HL-60 (cell line): ENCODE data around the gene HLA-DPA1.

ENCODE experiments used
- DNase-seq, 2 experiments: peaks; one replicate each; pipeline ENCODE4 v3.0.0-alpha.2; 2010 to 2020; ENCODE audit warnings: low read depth in 1 of 2, low spot score in 1 of 2
- H3K27ac ChIP-seq: fragments of 250-450 bp; sonication (Bioruptor Pico); replicated peaks from 2 replicates; pipeline ENCODE4 v1.5.1; 2020; ENCODE audit warnings: mild to moderate bottlenecking, moderate library complexity
- H3K27me3 ChIP-seq: fragments of 250-450 bp; sonication (Bioruptor Pico); 2 replicates; pipeline ENCODE4 v1.5.1; 2021; ENCODE audit warnings: mild to moderate bottlenecking, moderate library complexity; ENCODE audit not compliant: insufficient read depth, poor library complexity, severe bottlenecking
- H3K4me3 ChIP-seq: replicated peaks from 2 replicates; pipeline ENCODE4 v1.5.1; 2011; ENCODE audit warnings: mild to moderate bottlenecking, control low read depth, low read length; ENCODE audit not compliant: insufficient read depth
- GABPA ChIP-seq: IDR thresholded peaks from 2 replicates; pipeline ENCODE4 v1.6.1; 2012; ENCODE audit warnings: low read depth
- POLR2AphosphoS5 ChIP-seq: IDR thresholded peaks from 2 replicates; pipeline ENCODE4 v1.6.1; 2012; ENCODE audit warnings: low read depth
- SPI1 ChIP-seq: IDR thresholded peaks from 2 replicates; pipeline ENCODE4 v1.6.1; 2012; ENCODE audit warnings: low read depth, mild to moderate bottlenecking, borderline replicate concordance
- TF ChIP-seq, protein P1 (sequence below): IDR thresholded peaks from one replicate; pipeline ENCODE4 v1.5.1; 2011; ENCODE audit warnings: low read length, control low read depth, inconsistent platforms; ENCODE audit not compliant: insufficient read depth
- TF ChIP-seq, protein P2 (sequence below): IDR thresholded peaks from 2 replicates; pipeline ENCODE4 v1.6.1; 2012; ENCODE audit warnings: low read depth; ENCODE audit not compliant: insufficient replicate concordance

Gene HLA-DPA1

DNA sequence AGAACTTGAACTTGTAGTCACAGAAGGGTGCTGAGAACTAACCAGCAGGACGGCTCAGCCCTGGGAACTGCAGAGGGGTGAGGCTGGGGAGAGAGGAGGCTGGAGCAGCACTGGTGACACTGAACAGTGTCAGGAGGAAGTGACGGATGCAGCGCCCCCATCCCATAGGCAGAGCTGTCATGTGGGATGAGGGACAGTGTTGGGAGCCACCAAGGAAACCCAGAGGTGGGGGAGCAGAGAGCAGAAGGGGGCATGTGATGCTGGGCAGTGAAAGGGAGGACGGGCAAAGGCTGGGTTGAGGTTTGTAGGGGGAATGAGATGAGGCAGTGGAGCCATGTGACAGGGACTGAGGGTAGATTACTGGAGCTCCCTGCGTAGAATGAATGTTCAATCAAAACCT lies 4.5 kb upstream of the HLA-DPA1 start:
- H3K27ac ChIP-seq = no peak overlapping the region

DNA sequence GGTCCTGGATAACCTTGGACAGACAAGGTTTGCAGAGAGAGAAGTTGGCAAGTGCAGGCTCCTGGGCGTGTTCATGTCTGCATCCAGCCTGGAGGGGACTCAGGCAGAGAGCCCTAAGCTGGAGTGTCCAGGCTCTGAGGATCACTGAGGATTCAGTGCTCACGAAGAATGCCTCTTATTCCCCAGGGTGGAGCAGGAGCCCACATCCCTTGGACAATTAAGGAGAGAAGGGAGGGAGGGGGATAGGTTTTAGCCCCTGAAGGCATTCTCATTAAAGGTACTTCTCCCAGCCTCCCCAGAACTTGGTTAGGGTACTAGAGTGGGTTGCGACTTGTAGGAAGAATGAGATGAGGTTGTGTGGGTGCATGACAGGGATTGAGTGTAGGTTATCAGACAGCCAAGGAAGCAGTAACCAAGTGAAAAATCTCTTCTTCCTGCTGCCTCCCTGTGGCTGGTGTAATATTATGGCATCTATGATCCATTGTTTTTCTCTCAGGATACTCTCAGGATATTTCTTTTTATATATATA lies 3.0 kb upstream of the HLA-DPA1 start:
- DNase-seq = no peak
- Histone ChIP-seq H3K4me3 (no peak overlapping the region), H3K27me3 (peaks cover 32% of the 10 kb centered on the region), H3K27ac (no peak overlapping the region)
- TF ChIP-seq SPI1 (no peak), POLR2AphosphoS5 (no peak), GABPA (no peak)
- TF ChIP-seq, protein P1, sequence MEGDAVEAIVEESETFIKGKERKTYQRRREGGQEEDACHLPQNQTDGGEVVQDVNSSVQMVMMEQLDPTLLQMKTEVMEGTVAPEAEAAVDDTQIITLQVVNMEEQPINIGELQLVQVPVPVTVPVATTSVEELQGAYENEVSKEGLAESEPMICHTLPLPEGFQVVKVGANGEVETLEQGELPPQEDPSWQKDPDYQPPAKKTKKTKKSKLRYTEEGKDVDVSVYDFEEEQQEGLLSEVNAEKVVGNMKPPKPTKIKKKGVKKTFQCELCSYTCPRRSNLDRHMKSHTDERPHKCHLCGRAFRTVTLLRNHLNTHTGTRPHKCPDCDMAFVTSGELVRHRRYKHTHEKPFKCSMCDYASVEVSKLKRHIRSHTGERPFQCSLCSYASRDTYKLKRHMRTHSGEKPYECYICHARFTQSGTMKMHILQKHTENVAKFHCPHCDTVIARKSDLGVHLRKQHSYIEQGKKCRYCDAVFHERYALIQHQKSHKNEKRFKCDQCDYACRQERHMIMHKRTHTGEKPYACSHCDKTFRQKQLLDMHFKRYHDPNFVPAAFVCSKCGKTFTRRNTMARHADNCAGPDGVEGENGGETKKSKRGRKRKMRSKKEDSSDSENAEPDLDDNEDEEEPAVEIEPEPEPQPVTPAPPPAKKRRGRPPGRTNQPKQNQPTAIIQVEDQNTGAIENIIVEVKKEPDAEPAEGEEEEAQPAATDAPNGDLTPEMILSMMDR = no peak
- TF ChIP-seq, protein P2, sequence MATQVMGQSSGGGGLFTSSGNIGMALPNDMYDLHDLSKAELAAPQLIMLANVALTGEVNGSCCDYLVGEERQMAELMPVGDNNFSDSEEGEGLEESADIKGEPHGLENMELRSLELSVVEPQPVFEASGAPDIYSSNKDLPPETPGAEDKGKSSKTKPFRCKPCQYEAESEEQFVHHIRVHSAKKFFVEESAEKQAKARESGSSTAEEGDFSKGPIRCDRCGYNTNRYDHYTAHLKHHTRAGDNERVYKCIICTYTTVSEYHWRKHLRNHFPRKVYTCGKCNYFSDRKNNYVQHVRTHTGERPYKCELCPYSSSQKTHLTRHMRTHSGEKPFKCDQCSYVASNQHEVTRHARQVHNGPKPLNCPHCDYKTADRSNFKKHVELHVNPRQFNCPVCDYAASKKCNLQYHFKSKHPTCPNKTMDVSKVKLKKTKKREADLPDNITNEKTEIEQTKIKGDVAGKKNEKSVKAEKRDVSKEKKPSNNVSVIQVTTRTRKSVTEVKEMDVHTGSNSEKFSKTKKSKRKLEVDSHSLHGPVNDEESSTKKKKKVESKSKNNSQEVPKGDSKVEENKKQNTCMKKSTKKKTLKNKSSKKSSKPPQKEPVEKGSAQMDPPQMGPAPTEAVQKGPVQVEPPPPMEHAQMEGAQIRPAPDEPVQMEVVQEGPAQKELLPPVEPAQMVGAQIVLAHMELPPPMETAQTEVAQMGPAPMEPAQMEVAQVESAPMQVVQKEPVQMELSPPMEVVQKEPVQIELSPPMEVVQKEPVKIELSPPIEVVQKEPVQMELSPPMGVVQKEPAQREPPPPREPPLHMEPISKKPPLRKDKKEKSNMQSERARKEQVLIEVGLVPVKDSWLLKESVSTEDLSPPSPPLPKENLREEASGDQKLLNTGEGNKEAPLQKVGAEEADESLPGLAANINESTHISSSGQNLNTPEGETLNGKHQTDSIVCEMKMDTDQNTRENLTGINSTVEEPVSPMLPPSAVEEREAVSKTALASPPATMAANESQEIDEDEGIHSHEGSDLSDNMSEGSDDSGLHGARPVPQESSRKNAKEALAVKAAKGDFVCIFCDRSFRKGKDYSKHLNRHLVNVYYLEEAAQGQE = no peak

More for the DNA sequence above, 4.5 kb upstream of the HLA-DPA1 start:
- TF ChIP-seq, protein P2 = no peak
- TF ChIP-seq POLR2AphosphoS5 (no peak), SPI1 (no peak), GABPA (no peak)
- peaks cover 28% of the 10 kb centered on the region for H3K27me3 ChIP-seq
- H3K4me3 ChIP-seq = no peak overlapping the region
- DNase-seq = no peak

DNA sequence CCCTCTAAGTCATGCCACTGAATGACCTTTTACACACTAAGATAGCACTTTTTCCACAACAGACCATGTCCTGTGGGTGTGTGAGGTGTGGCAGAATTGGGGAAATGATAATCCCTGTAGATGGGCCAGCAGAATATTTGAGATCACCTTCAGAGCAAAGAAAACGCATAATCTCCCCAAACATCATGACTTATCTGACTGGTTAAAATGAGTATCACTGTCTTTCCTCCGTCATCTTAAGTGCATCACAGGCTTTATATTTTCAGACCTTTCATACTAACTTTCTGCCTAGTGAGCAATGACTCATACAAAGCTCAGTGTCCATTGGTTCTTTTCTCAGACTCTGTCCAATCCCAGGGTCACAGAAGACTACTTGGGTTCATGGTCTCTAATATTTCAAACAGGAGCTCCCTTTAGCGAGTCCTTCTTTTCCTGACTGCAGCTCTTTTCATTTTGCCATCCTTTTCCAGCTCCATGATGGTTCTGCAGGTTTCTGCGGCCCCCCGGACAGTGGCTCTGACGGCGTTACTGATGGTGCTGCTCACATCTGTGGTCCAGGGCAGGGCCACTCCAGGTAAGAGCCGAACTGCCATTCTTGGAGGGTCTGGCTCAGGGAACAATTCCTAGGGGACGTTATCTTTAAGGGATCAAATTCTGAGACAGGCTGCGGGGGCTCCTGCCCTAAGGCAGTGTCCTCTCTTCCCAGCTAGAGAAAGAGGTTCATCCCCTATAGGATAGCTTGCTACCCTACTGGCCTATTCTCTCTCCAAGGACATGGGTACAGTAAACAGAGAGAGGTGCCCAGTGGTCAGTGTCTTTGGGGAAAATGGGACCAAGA lies 2.3 kb upstream of the HLA-DPA1 start, which contains the start of gene HLA-DPB1:
TSS of gene HLA-DPB1 (plus strand) at position 423 of the 838 bp plus-strand sequence. CDS start at position 475, 52 bp downstream.
- TF ChIP-seq, protein P2 = no peak
- TF ChIP-seq, protein P1 = no peak
- TF ChIP-seq GABPA (no peak), SPI1 (no peak), POLR2AphosphoS5 (no peak)
- no peak within 1 kb of the TSS for H3K27ac ChIP-seq
- H3K27me3 ChIP-seq = peaks cover 26% of the 10 kb centered on the region
- no peak within 1 kb of the TSS for H3K4me3 ChIP-seq
- DNase-seq = peak in 1 of 2 experiments; percentile 16
